Gastroesophageal sphincter (tissue), 4 donors: ENCODE data around the gene EXOC3L1. TPM values are rescaled to one million over a fixed set of nuclear protein-coding genes. Genes with fewer than 3 reads are reported as not detected.

ENCODE experiments used
- ATAC-seq: fragments of 150-250 bp; one replicate; pipeline ENCODE4 v1.9.1; 2016; ENCODE audit warnings: mild to moderate bottlenecking, moderate library complexity
- H3K27ac ChIP-seq, 4 donors: fragments of 200-600 bp; sonication (generic) in 3 of 4; 1 replicate in 3 of 4; 2 replicates in 1 of 4; pipeline ENCODE4 v1.5.1; 2016 to 2019
- H3K27me3 ChIP-seq: fragments of 200-600 bp; sonication (generic); one replicate; pipeline ENCODE4 v1.5.1; 2019
- H3K36me3 ChIP-seq, 2 donors: fragments of 200-600 bp; sonication (generic); one replicate each; pipeline ENCODE4 v1.5.1; 2019; ENCODE audit warnings: control low read depth in 1 of 2
- H3K4me1 ChIP-seq, 3 donors: fragments of 200-600 bp; sonication (generic); 1 replicate in 2 of 3; 2 replicates in 1 of 3; pipeline ENCODE4 v1.5.1; 2016 to 2019; ENCODE audit warnings: control low read depth in 2 of 3
- H3K4me3 ChIP-seq, 2 donors: fragments of 200-600 bp; sonication (generic); one replicate each; pipeline ENCODE4 v1.5.1; 2019; ENCODE audit warnings: mild to moderate bottlenecking in 1 of 2, moderate library complexity in 1 of 2
- H3K9me3 ChIP-seq, 3 donors: fragments of 200-600 bp; sonication (generic); one replicate each; pipeline ENCODE4 v1.5.1; 2017 to 2019; ENCODE audit warnings: control low read depth in 2 of 3
- CTCF ChIP-seq, 4 experiments: fragments of 200-600 bp in 2 of 4; fragments of 450-650 bp in 2 of 4; sonication (generic) in 1 of 4; IDR thresholded peaks; one replicate each; pipeline ENCODE4 v1.5.1; 2017 to 2019; ENCODE audit warnings: antibody characterized with exemption in 4 of 4, mild to moderate bottlenecking in 2 of 4, moderate library complexity in 2 of 4
- EP300 ChIP-seq: sonication (generic); formaldehyde crosslinking; IDR thresholded peaks from one replicate; pipeline ENCODE4 v1.6.1; 2017; ENCODE audit warnings: antibody characterized with exemption, mild to moderate bottlenecking
- POLR2A ChIP-seq, 2 donors: fragments of 450-650 bp; IDR thresholded peaks; one replicate each; pipeline ENCODE4 v1.6.1; 2017; ENCODE audit warnings: antibody characterized with exemption in 2 of 2, mild to moderate bottlenecking in 2 of 2, moderate library complexity in 1 of 2
- POLR2AphosphoS5 ChIP-seq: sonication (generic); formaldehyde crosslinking; IDR thresholded peaks from one replicate; pipeline ENCODE4 v1.6.1; 2017; ENCODE audit warnings: antibody characterized with exemption
- WGBS, 2 donors: methylation state at CpG; one replicate each; pipeline ENCODE4 v1.1.5; 2018; ENCODE audit warnings: low coverage in 1 of 2; 5-methylcytosine and 5-hydroxymethylcytosine counted together
- total RNA-seq, 4 donors: library from RNA; depleted of rRNA; stranded (reverse); fragments of >200 nt; gene quantifications; one replicate each; pipeline ENCODE4 v1.1.0, GENCODE V29; 2016

EXOC3L1 gene
- total RNA-seq, 4 donors from 2014 or later: 1.6 to 6.1 (median 2.6) TPM

- peaks cover 0 to 56% of the 10 kb centered on the region in 2 donors for H3K36me3 ChIP-seq
- H3K27me3 ChIP-seq: no peaks in the 10 kb centered on the region
- ATAC-seq: no peak
- TF ChIP-seq EP300 (no peak), POLR2A (IDR thresholded peaks at IDR 0.05) (no peak), POLR2AphosphoS5 (no peak), CTCF (IDR thresholded peaks at IDR 0.05) (no peak)
- no CpG with 5 or more reads among the region's 4 CpGs for WGBS, 2 donors
- no peaks in the 10 kb centered on the region for H3K9me3 ChIP-seq
- no peak overlapping the region for H3K27ac ChIP-seq
- peaks cover 0 to 10% (median 5%) of the 10 kb centered on the region in 3 donors for H3K4me1 ChIP-seq
- no peak overlapping the region for H3K4me3 ChIP-seq
These were observed 14.1 kb upstream of the EXOC3L1 start for GRCh38 chr16:67204076-67204475.

GRCh38 chr16:67202956-67203493 lies 13.1 kb upstream of the EXOC3L1 start:
- peaks cover 0 to 65% of the 10 kb centered on the region in 2 donors for H3K36me3 ChIP-seq

GRCh38 chr16:67202426-67202825 lies 12.5 kb upstream of the EXOC3L1 start:
- Histone ChIP-seq H3K27ac (no peak overlapping the region), H3K4me3 (no peak overlapping the region), H3K4me1 (peaks cover 0 to 24% (median 12%) of the 10 kb centered on the region in 3 donors), H3K36me3 (peaks cover 0 to 65% of the 10 kb centered on the region in 2 donors), H3K9me3 (no peaks in the 10 kb centered on the region), H3K27me3 (no peaks in the 10 kb centered on the region)
- 80% methylated on average over 1 of the region's 12 CpGs; no CpG with 5 or more reads in 1 of the 2 donors for WGBS, 2 donors
- no peak for ATAC-seq
- TF ChIP-seq POLR2AphosphoS5: no peak
- no peak for TF ChIP-seq EP300
- no peak for TF ChIP-seq CTCF (IDR thresholded peaks at IDR 0.05)
- no peak for TF ChIP-seq POLR2A (IDR thresholded peaks at IDR 0.05)

More at GRCh38 chr16:67202956-67203493, 13.1 kb upstream of the EXOC3L1 start:
- Histone ChIP-seq H3K4me3 (no peak overlapping the region), H3K9me3 (no peaks in the 10 kb centered on the region), H3K27me3 (no peaks in the 10 kb centered on the region), H3K4me1 (peaks cover 0 to 21% (median 12%) of the 10 kb centered on the region in 3 donors), H3K27ac (no peak overlapping the region)
- no peak for ATAC-seq
- WGBS, 2 donors: 92% methylated on average over 2 of the region's 23 CpGs; no CpG with 5 or more reads in 1 of the 2 donors
- TF ChIP-seq CTCF (IDR thresholded peaks at IDR 0.05) (no peak), POLR2A (IDR thresholded peaks at IDR 0.05) (no peak), EP300 (no peak)

- no peak for TF ChIP-seq EP300
- TF ChIP-seq POLR2A (IDR thresholded peaks at IDR 0.05): no peak
- TF ChIP-seq CTCF (IDR thresholded peaks at IDR 0.05): no peak
- TF ChIP-seq POLR2AphosphoS5: no peak
- Histone ChIP-seq H3K9me3 (no peaks in the 10 kb centered on the region), H3K27me3 (no peaks in the 10 kb centered on the region), H3K4me3 (no peak overlapping the region), H3K27ac (no peak overlapping the region), H3K4me1 (peaks cover 0 to 24% (median 12%) of the 10 kb centered on the region in 3 donors), H3K36me3 (peaks cover 0 to 65% of the 10 kb centered on the region in 2 donors)
- no CpG with 5 or more reads among the region's 40 CpGs for WGBS, 2 donors
- ATAC-seq: no peak
These were observed 11.7 kb upstream of the EXOC3L1 start for GRCh38 chr16:67201411-67202345.
